ENCODE results near the gene SLC24A4. TPM values are rescaled to one million over a fixed set of nuclear protein-coding genes. Genes with fewer than 3 reads are reported as not detected.

Gene SLC24A4
- total RNA-seq, 1 experiment from 2014 or later, result not detected

GRCh38 chr14:92352158-92352985, 29.4 kb downstream of the SLC24A4 start:
- Histone ChIP-seq H3K27me3 (ENCODE audit: low read length) (no peaks in the 10 kb centered on the region), H3K27ac (ENCODE audit: low read length) (no peak overlapping the region), H3K36me3 (ENCODE audit: low read depth, low read length) (no peaks in the 10 kb centered on the region), H3K4me3 (ENCODE audit: low read length) (no peak overlapping the region), H3K4me2 (ENCODE audit: low read length) (no peak overlapping the region), H3K4me1 (ENCODE audit: insufficient read depth, low read length) (peaks cover 15% of the 10 kb centered on the region), H2AFZ (ENCODE audit: low read length) (no peak overlapping the region), H3K79me2 (ENCODE audit: low read length) (no peaks in the 10 kb centered on the region), H3K9ac (ENCODE audit: low read length) (no peak overlapping the region), H3K9me2 (replicated peaks; ENCODE audit: low read length) (no peaks in the 10 kb centered on the region), H3K9me3 (ENCODE audit: low read length) (no peaks in the 10 kb centered on the region), H3F3A (ENCODE audit: low read length, unreplicated experiment) (no peaks in the 10 kb centered on the region), H4K20me1 (ENCODE audit: low read length) (no peaks in the 10 kb centered on the region)
- ChIA-PET CTCF (no interaction called here), POLR2A (ENCODE audit: unreplicated experiment) (no interaction called here)
- intact Hi-C loops (cut with micrococcal nuclease), result no loop called here
- TF ChIP-seq CTCF (conservative IDR thresholded peaks at IDR 0.05; ENCODE audit: low read depth, low read length) (peak; percentile 69), EZH2phosphoT487 (IDR thresholded peaks at IDR 0.05; ENCODE audit: borderline replicate concordance, low read length) (no peak)
- ATAC-seq (no peak), DNase-seq (peak; percentile 23)
- no TSS peak for BruUV-seq (replicated peaks)

- H3K27me3 ChIP-seq (ENCODE audit: low read length), result no peaks in the 10 kb centered on the region
- no TSS peak for BruUV-seq (replicated peaks)
- no peak overlapping the region for H3K27ac ChIP-seq (ENCODE audit: low read length)
- no peak overlapping the region for H3K4me2 ChIP-seq (ENCODE audit: low read length)
- POLR2A ChIA-PET (ENCODE audit: unreplicated experiment), result no interaction called here
- H3K9me2 ChIP-seq (replicated peaks; ENCODE audit: low read length), result no peaks in the 10 kb centered on the region
- no peaks in the 10 kb centered on the region for H4K20me1 ChIP-seq (ENCODE audit: low read length)
- ATAC-seq (no peak), DNase-seq (no peak)
- no peak overlapping the region for H3K4me3 ChIP-seq (ENCODE audit: low read length)
- H2AFZ ChIP-seq (ENCODE audit: low read length), result no peak overlapping the region
- H3F3A ChIP-seq (ENCODE audit: low read length, unreplicated experiment), result no peaks in the 10 kb centered on the region
- CTCF ChIA-PET, result no interaction called here
- no peak overlapping the region for H3K9ac ChIP-seq (ENCODE audit: low read length)
- peaks cover 7% of the 10 kb centered on the region for H3K4me1 ChIP-seq (ENCODE audit: insufficient read depth, low read length)
- no peak for TF ChIP-seq EZH2 (IDR thresholded peaks at IDR 0.05; ENCODE audit: low read length, unreplicated experiment)
- TF ChIP-seq EZH2phosphoT487 (IDR thresholded peaks at IDR 0.05; ENCODE audit: borderline replicate concordance, low read length), result no peak
- no peak for TF ChIP-seq CTCF (conservative IDR thresholded peaks at IDR 0.05; ENCODE audit: low read depth, low read length)
- H3K36me3 ChIP-seq (ENCODE audit: low read depth, low read length), result no peaks in the 10 kb centered on the region
- H3K9me3 ChIP-seq (ENCODE audit: low read length), result no peaks in the 10 kb centered on the region
- no peaks in the 10 kb centered on the region for H3K79me2 ChIP-seq (ENCODE audit: low read length)
- intact Hi-C loops (cut with micrococcal nuclease), result no loop called here
Observed at GRCh38 chr14:92353447-92353846, 30.5 kb downstream of the SLC24A4 start.

- Histone ChIP-seq H3K9me2 (replicated peaks; ENCODE audit: low read length) (no peaks in the 10 kb centered on the region), H3K9ac (ENCODE audit: low read length) (no peak overlapping the region), H2AFZ (ENCODE audit: low read length) (no peak overlapping the region), H3K36me3 (ENCODE audit: low read depth, low read length) (no peaks in the 10 kb centered on the region), H3K4me2 (ENCODE audit: low read length) (no peak overlapping the region), H3K4me3 (ENCODE audit: low read length) (no peak overlapping the region), H3F3A (ENCODE audit: low read length, unreplicated experiment) (no peaks in the 10 kb centered on the region), H3K27me3 (ENCODE audit: low read length) (peaks cover 8% of the 10 kb centered on the region), H3K79me2 (ENCODE audit: low read length) (no peaks in the 10 kb centered on the region), H3K4me1 (ENCODE audit: insufficient read depth, low read length) (no peaks in the 10 kb centered on the region), H3K9me3 (ENCODE audit: low read length) (no peaks in the 10 kb centered on the region), H3K27ac (ENCODE audit: low read length) (no peak overlapping the region), H4K20me1 (ENCODE audit: low read length) (no peaks in the 10 kb centered on the region)
- no peak for TF ChIP-seq CTCF (conservative IDR thresholded peaks at IDR 0.05; ENCODE audit: low read depth, low read length)
- TF ChIP-seq EZH2phosphoT487 (IDR thresholded peaks at IDR 0.05; ENCODE audit: borderline replicate concordance, low read length), result no peak
- TF ChIP-seq EZH2 (IDR thresholded peaks at IDR 0.05; ENCODE audit: low read length, unreplicated experiment), result no peak
- BruUV-seq (replicated peaks), result no TSS peak
- ATAC-seq, result no peak
- intact Hi-C loops (cut with micrococcal nuclease), result no loop called here
- no peak for DNase-seq
- CTCF ChIA-PET, result no interaction called here
- POLR2A ChIA-PET (ENCODE audit: unreplicated experiment), result no interaction called here
Observed at GRCh38 chr14:92356677-92357076, 33.7 kb downstream of the SLC24A4 start.
